Fibroblast of lung (primary cell): Measurements from ENCODE around the gene CCDC127. TPM values are rescaled to one million over a fixed set of nuclear protein-coding genes. Genes with fewer than 3 reads are reported as not detected.
"Not testable (repeated sequence)": the region's sequence is repeated elsewhere in the genome, so short reads cannot be mapped to it uniquely, and the experiment has no call there.

ENCODE experiments used
- DNase-seq, 2 donors: peaks; one replicate each; pipeline versions ENCODE4 v3.0.0 to v3.0.0-alpha.2; 2010; ENCODE audit warnings: low read depth in 2 of 2
- H2AFZ ChIP-seq: 2 replicates; pipeline ENCODE4 v1.5.1; 2012; ENCODE audit warnings: low read length, control low read depth, inconsistent platforms
- H3K27ac ChIP-seq: 2 replicates; pipeline ENCODE4 v1.5.1; 2011; ENCODE audit warnings: low read length, control low read depth; ENCODE audit not compliant: insufficient read depth
- H3K27me3 ChIP-seq: 2 replicates; pipeline ENCODE4 v1.5.1; 2011; ENCODE audit warnings: mild to moderate bottlenecking, low read length; ENCODE audit not compliant: control insufficient read depth, insufficient read depth
- H3K36me3 ChIP-seq: 2 replicates; pipeline ENCODE4 v1.5.1; 2011; ENCODE audit warnings: low read length; ENCODE audit not compliant: control insufficient read depth, insufficient read depth
- H3K4me1 ChIP-seq: 2 replicates; pipeline ENCODE4 v1.5.1; 2011; ENCODE audit warnings: low read length; ENCODE audit not compliant: control insufficient read depth, insufficient read depth; ENCODE audit errors: extremely low read depth
- H3K4me2 ChIP-seq: 2 replicates; pipeline ENCODE4 v1.5.1; 2011; ENCODE audit warnings: low read length, control low read depth; ENCODE audit not compliant: insufficient read depth; ENCODE audit errors: extremely low read depth
- H3K4me3 ChIP-seq, 4 experiments: fragments of 200-600 bp in 1 of 4; sonication (generic) in 1 of 4; replicated peaks in 1 of 4; 2 replicates each; pipeline ENCODE4 v1.5.1; 2011 to 2016; ENCODE audit warnings: low read length in 4 of 4, low read depth in 3 of 4, mild to moderate bottlenecking in 3 of 4, control low read depth in 2 of 4, inconsistent platforms in 1 of 4, mixed read lengths in 1 of 4; ENCODE audit not compliant: insufficient read depth in 1 of 4; ENCODE audit errors: control extremely low read depth in 1 of 4
- H3K79me2 ChIP-seq: 2 replicates; pipeline ENCODE4 v1.5.1; 2012; ENCODE audit warnings: mild to moderate bottlenecking, low read length, inconsistent platforms; ENCODE audit not compliant: control insufficient read depth, insufficient read depth
- H3K9ac ChIP-seq: 2 replicates; pipeline ENCODE4 v1.5.1; 2011; ENCODE audit warnings: mild to moderate bottlenecking, low read length, control low read depth; ENCODE audit not compliant: insufficient read depth
- H3K9me3 ChIP-seq: 2 replicates; pipeline ENCODE4 v1.5.1; 2012; ENCODE audit warnings: low read depth, low read length; ENCODE audit not compliant: control insufficient read depth, insufficient read depth
- H4K20me1 ChIP-seq: 2 replicates; pipeline ENCODE4 v1.5.1; 2011; ENCODE audit warnings: low read length; ENCODE audit not compliant: control insufficient read depth, insufficient read depth; ENCODE audit errors: extremely low read depth
- EZH2 ChIP-seq: IDR thresholded peaks from 2 replicates; pipeline ENCODE4 v1.5.1; 2012; ENCODE audit warnings: low read length, control low read depth, mild to moderate bottlenecking; ENCODE audit errors: missing control alignments
- polyA plus RNA-seq, 2 donors: library from polyadenylated mRNA; depleted of rRNA in 1 of 2; stranded (reverse) in 1 of 2; unstranded in 1 of 2; fragments of >200 nt; gene quantifications; 2 replicates each; pipeline ENCODE4 v1.2.1, GENCODE V29; 2011 to 2012; ENCODE audit warnings: missing spikeins in 1 of 2
- total RNA-seq: library from RNA; depleted of rRNA; stranded (reverse); fragments of >200 nt; gene quantifications from 2 replicates; pipeline ENCODE4 v1.2.1, GENCODE V29; 2014
- TF ChIP-seq, protein P1 (sequence below), 2 donors: IDR thresholded peaks in 1 of 2; conservative IDR thresholded peaks in 1 of 2; 1 replicate in 1 of 2; 2 replicates in 1 of 2; pipeline ENCODE4 v1.5.1; 2011 to 2012; ENCODE audit warnings: low read length in 2 of 2, control low read depth in 1 of 2, inconsistent platforms in 1 of 2, low read depth in 1 of 2, mild to moderate bottlenecking in 1 of 2

The CCDC127 gene
- total and polyA plus RNA-seq, 2 donors (not counting 1 experiment from before 2014, with no cell fraction given): 4.8 to 5.6 TPM

DNA sequence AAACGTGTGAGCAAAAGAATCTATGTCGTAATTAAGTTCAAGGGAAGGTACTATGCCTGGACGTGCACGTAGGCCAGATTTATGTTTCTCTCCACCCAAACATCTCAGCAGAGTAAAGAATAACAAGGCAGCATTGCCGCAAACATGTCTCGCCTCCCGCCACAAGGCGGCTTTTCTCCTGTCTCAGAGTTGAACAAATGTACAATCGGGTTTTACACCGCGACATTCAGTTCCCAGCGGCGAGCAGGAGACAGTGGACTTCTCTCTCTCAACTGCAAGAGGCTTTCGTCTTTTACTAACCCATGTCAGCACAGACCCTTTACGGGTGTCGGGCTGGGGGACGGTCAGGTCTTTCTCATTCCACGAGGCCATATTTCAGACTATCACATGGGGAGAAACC is 20.9 kb downstream of the CCDC127 start:
- H3K4me2 ChIP-seq, H2AFZ ChIP-seq, H3K9me3 ChIP-seq, H3K4me3 ChIP-seq, H4K20me1 ChIP-seq, H3K27me3 ChIP-seq, H3K36me3 ChIP-seq, H3K4me1 ChIP-seq, H3K27ac ChIP-seq, H3K9ac ChIP-seq, H3K79me2 ChIP-seq: not testable (repeated sequence)
- peak in 1 of 2 donors; percentile 35 for DNase-seq
- TF ChIP-seq, protein P1, sequence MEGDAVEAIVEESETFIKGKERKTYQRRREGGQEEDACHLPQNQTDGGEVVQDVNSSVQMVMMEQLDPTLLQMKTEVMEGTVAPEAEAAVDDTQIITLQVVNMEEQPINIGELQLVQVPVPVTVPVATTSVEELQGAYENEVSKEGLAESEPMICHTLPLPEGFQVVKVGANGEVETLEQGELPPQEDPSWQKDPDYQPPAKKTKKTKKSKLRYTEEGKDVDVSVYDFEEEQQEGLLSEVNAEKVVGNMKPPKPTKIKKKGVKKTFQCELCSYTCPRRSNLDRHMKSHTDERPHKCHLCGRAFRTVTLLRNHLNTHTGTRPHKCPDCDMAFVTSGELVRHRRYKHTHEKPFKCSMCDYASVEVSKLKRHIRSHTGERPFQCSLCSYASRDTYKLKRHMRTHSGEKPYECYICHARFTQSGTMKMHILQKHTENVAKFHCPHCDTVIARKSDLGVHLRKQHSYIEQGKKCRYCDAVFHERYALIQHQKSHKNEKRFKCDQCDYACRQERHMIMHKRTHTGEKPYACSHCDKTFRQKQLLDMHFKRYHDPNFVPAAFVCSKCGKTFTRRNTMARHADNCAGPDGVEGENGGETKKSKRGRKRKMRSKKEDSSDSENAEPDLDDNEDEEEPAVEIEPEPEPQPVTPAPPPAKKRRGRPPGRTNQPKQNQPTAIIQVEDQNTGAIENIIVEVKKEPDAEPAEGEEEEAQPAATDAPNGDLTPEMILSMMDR (conservative IDR thresholded peaks at IDR 0.05 in 1 of 2, IDR thresholded peaks at IDR 0.05 in 1 of 2; ENCODE audit: low read depth in 1 of 2, low read length in 2 of 2): peak in 1 of 2 donors; percentile 5

DNA sequence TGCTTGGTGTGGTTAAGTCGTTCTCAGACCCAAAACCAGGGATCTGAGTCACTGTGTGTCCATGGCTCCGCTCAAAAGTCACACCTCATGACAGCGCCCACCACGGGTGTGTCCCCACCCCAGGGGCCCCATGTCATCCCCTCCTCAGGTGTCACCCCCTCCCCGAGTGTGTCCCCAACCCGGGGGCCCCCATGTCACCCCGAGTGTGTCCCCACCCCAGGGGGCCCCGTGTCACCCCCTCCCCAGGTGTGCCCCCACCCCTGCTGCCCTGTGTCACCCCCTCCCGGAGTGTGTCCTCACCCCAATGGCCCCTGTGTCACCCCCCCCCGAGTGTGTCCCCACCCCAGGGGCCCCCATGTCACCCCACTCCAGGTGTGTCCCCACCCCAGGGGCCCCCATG is 21.6 kb downstream of the CCDC127 start:
- Histone ChIP-seq H4K20me1 (no peaks in the 10 kb centered on the region), H3K4me1 (no peaks in the 10 kb centered on the region), H3K27me3 (peaks cover 4% of the 10 kb centered on the region), H2AFZ (no peak overlapping the region), H3K4me3 (no peak overlapping the region), H3K36me3 (no peaks in the 10 kb centered on the region), H3K4me2 (no peak overlapping the region), H3K9ac (no peak overlapping the region), H3K9me3 (no peaks in the 10 kb centered on the region), H3K79me2 (no peaks in the 10 kb centered on the region), H3K27ac (no peak overlapping the region)
- DNase-seq: no peak
- no peak for TF ChIP-seq EZH2
- TF ChIP-seq, protein P1 (conservative IDR thresholded peaks at IDR 0.05 in 1 of 2, IDR thresholded peaks at IDR 0.05 in 1 of 2; ENCODE audit: low read depth in 1 of 2, low read length in 2 of 2): no peak

DNA sequence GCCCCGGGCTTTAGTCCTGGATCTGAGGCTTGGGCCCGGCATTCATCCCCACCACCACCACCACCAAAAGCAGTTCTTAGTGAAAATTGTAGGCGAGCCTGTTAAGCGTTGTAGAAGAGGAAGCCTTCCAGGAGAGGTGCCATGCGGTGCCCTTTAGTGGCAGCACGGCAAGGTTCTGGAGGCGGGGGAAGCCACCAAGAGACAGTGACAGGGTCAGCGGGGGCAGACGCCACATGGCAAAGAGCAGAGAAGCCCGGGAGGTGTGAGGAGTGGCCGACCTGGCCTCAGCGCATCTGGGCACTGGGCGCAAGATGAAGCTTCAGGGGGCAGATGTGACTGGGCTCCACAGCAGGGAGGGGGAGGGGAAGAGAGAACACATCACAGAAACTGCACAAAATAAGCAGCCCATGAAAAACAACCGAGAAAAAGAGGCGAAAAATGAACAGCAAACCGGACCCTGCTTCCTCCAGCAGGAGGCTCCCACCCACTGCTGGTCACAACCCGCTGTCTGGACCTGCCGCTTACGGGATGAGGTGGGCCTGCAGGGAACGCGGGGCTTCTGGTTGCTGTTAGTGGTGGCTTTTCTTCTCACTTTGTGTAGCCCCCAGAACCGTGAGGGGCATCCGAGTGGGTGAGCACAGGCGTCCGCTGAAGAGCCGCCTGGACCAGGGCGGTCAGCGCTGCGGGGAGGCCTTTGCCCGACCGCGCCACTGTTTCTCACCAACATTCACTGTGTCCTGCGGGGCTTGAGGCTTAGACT is 22.4 kb downstream of the CCDC127 start:
- Histone ChIP-seq H2AFZ (no peak overlapping the region), H3K9ac (no peak overlapping the region), H3K4me1 (no peaks in the 10 kb centered on the region), H3K4me3 (no peak overlapping the region), H3K27me3 (peaks cover 4% of the 10 kb centered on the region), H3K79me2 (no peaks in the 10 kb centered on the region), H4K20me1 (no peaks in the 10 kb centered on the region), H3K4me2 (no peak overlapping the region), H3K27ac (no peak overlapping the region), H3K36me3 (no peaks in the 10 kb centered on the region), H3K9me3 (no peaks in the 10 kb centered on the region)
- no peak for DNase-seq
- TF ChIP-seq EZH2: no peak
- TF ChIP-seq, protein P1 (conservative IDR thresholded peaks at IDR 0.05 in 1 of 2, IDR thresholded peaks at IDR 0.05 in 1 of 2; ENCODE audit: low read depth in 1 of 2, low read length in 2 of 2): peak in 1 of 2 donors; percentile 13
